ENCODE results near the gene CCDC50. TPM values are rescaled to one million over a fixed set of nuclear protein-coding genes. Genes with fewer than 3 reads are reported as not detected.

Gene CCDC50
- total RNA-seq, 1 donor from 2014 or later: 24.0 TPM

DNA sequence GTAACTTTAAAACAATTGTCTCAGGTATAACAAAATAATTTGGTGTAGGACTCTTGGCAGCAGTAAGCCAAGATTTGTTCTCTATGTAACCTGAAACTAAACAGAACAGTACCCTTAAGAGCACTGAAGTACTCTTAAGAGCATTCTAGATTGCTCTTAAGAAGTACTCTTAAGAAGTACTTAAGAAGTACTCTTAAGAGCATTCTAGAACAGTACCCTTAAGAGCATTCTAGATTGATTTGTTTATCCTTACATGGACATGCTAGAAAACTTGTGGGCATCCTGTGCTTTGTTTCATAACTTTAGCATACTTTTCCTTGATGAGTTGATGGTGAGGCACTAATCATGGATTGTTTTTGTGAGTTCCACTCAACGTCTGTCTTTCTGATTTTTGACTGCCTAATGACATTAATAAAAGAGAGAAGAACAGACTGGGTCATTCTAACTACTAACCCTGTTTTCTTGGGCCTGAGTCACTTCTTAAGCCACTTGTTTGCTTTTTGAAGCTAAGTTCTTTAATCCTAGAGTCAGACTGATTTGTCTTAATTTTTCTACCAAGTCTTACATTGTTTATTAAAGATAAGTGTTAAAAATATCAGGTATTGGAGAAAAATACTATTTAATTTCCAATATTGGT, 58.4 kb downstream of the CCDC50 start:
- H3K4me3 ChIP-seq (ENCODE audit: low read length in 3 of 3): no peak overlapping the region
- no peaks in the 10 kb centered on the region for H3K27me3 ChIP-seq (ENCODE audit: control insufficient read depth in 3 of 3, insufficient read depth in 3 of 3, low read length in 3 of 3)
- H3K9me3 ChIP-seq (ENCODE audit: control insufficient read depth in 3 of 3, low read length in 3 of 3): no peaks in the 10 kb centered on the region
- H3K9ac ChIP-seq (ENCODE audit: low read depth in 1 of 3, low read length in 3 of 3): no peak overlapping the region
- H3K4me1 ChIP-seq (ENCODE audit: control insufficient read depth in 3 of 3, insufficient read depth in 3 of 3, low read length in 3 of 3): no peaks in the 10 kb centered on the region
- no peak overlapping the region for H3K27ac ChIP-seq (ENCODE audit: low read depth, low read length)
- peaks cover 3 to 25% (median 16%) of the 10 kb centered on the region in 3 donors for H3K36me3 ChIP-seq (ENCODE audit: control insufficient read depth in 3 of 3, insufficient read depth in 3 of 3, low read length in 3 of 3)

DNA sequence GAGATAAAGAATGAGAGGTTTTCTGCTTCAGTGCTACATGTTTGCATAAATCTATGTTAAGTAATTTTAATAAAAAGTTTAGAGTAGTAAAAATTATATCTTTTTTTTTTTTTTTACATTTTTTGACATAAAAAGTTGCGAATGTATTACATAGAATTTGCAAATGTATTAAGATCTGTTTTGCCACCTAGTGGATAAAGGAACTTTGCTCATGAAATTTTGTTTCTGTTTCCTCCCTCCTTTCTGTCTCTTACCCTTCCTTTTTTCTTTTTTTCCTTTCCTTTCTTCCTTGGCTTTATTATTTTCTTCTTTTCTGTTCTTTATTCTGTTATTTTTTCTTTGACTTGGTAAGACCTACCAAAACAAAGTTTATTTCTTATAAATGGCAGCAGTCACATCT, 59.6 kb downstream of the CCDC50 start:
- Histone ChIP-seq H3K27me3 (ENCODE audit: control insufficient read depth in 3 of 3, insufficient read depth in 3 of 3, low read length in 3 of 3) (no peaks in the 10 kb centered on the region), H3K9me3 (ENCODE audit: control insufficient read depth in 3 of 3, low read length in 3 of 3) (no peaks in the 10 kb centered on the region), H3K4me3 (ENCODE audit: low read length in 3 of 3) (no peak overlapping the region), H3K4me1 (ENCODE audit: control insufficient read depth in 3 of 3, insufficient read depth in 3 of 3, low read length in 3 of 3) (no peaks in the 10 kb centered on the region), H3K27ac (ENCODE audit: low read depth, low read length) (no peak overlapping the region), H3K9ac (ENCODE audit: low read depth in 1 of 3, low read length in 3 of 3) (no peak overlapping the region), H3K36me3 (ENCODE audit: control insufficient read depth in 3 of 3, insufficient read depth in 3 of 3, low read length in 3 of 3) (peaks cover 0 to 22% (median 10%) of the 10 kb centered on the region in 3 donors)

DNA sequence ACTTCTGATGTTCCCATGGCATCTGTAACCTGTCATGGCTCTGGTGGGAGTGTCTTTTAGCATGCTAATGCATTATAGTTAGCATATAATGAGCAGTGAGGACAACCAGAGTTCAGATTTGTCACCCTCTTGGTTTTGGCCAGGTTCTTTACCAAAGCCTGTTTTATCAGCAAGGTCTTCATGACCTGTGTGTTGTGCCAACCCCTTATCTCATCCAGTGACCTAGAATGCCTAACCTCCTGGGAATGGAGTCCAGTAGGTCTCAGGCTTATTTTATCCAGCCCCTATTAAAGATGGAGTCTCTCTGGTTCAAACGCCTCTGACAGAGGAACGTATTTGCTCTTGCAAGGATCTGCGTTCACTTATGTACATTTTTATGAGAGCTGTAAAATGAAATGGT, 61.4 kb downstream of the CCDC50 start:
- Histone ChIP-seq H3K9me3 (ENCODE audit: control insufficient read depth in 3 of 3, low read length in 3 of 3) (no peaks in the 10 kb centered on the region), H3K9ac (ENCODE audit: low read depth in 1 of 3, low read length in 3 of 3) (no peak overlapping the region), H3K27me3 (ENCODE audit: control insufficient read depth in 3 of 3, insufficient read depth in 3 of 3, low read length in 3 of 3) (no peaks in the 10 kb centered on the region), H3K36me3 (ENCODE audit: control insufficient read depth in 3 of 3, insufficient read depth in 3 of 3, low read length in 3 of 3) (peaks cover 0 to 26% (median 10%) of the 10 kb centered on the region in 3 donors), H3K4me1 (ENCODE audit: control insufficient read depth in 3 of 3, insufficient read depth in 3 of 3, low read length in 3 of 3) (no peaks in the 10 kb centered on the region), H3K4me3 (ENCODE audit: low read length in 3 of 3) (no peak overlapping the region), H3K27ac (ENCODE audit: low read depth, low read length) (no peak overlapping the region)

DNA sequence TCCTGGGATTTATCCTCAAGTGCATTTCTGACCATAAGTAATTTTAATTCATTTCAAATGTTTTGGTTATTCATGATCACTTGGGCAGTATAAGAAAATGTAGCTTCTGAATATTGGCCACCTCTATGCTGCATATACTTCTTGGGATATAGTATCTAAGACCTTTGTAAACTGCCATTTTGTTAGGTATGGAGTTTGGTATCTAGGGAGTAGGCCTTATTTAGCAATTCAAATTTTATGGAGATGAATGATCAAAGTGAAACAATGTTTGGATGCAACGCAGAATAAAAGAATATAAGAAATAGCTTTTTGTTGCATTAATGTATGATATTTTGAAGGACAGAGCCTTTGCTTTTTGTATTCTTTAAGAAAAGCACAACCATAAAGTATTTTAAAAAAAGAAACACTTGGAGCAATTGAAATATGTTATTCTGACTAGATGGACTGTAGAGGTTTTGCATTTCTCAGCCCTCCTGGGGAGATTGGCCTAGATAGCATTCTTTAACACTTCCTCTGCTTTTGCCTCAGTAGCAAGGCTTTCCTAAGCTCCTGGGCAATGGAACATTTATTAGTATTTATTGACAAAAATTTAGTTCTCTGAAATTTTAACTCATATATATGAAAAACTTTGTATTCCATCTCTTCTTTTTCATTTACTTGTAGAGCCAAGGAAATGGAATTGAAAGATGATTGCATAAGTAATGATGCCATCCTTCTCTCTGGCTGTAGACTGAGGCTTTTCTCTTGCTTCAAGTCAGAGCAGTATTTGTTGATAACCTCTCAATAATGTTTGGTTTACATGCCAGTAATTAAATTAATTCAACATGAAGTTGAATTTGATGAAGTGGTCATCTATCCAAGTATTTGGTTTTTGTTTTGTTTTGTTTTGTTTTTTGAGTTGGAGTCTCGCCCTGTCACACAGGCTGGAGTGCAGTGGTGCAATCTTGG, 62.9 kb downstream of the CCDC50 start:
- Histone ChIP-seq H3K27me3 (ENCODE audit: control insufficient read depth in 3 of 3, insufficient read depth in 3 of 3, low read length in 3 of 3) (no peaks in the 10 kb centered on the region), H3K9ac (ENCODE audit: low read depth in 1 of 3, low read length in 3 of 3) (no peak overlapping the region), H3K4me3 (ENCODE audit: low read length in 3 of 3) (no peak overlapping the region), H3K4me1 (ENCODE audit: control insufficient read depth in 3 of 3, insufficient read depth in 3 of 3, low read length in 3 of 3) (no peaks in the 10 kb centered on the region), H3K9me3 (ENCODE audit: control insufficient read depth in 3 of 3, low read length in 3 of 3) (no peaks in the 10 kb centered on the region), H3K36me3 (ENCODE audit: control insufficient read depth in 3 of 3, insufficient read depth in 3 of 3, low read length in 3 of 3) (peaks cover 0 to 34% (median 15%) of the 10 kb centered on the region in 3 donors), H3K27ac (ENCODE audit: low read depth, low read length) (no peak overlapping the region)

GRCh38 chr3:191393146-191393545, 64.0 kb downstream of the CCDC50 start:
- no peak overlapping the region for H3K27ac ChIP-seq (ENCODE audit: low read depth, low read length)
- no peaks in the 10 kb centered on the region for H3K27me3 ChIP-seq (ENCODE audit: control insufficient read depth in 3 of 3, insufficient read depth in 3 of 3, low read length in 3 of 3)
- no peak overlapping the region for H3K4me3 ChIP-seq (ENCODE audit: low read length in 3 of 3)
- no peak overlapping the region for H3K9ac ChIP-seq (ENCODE audit: low read depth in 1 of 3, low read length in 3 of 3)
- H3K36me3 ChIP-seq (ENCODE audit: control insufficient read depth in 3 of 3, insufficient read depth in 3 of 3, low read length in 3 of 3): peaks cover 0 to 33% (median 15%) of the 10 kb centered on the region in 3 donors
- H3K4me1 ChIP-seq (ENCODE audit: control insufficient read depth in 3 of 3, insufficient read depth in 3 of 3, low read length in 3 of 3): no peaks in the 10 kb centered on the region
- no peaks in the 10 kb centered on the region for H3K9me3 ChIP-seq (ENCODE audit: control insufficient read depth in 3 of 3, low read length in 3 of 3)

- Histone ChIP-seq H3K4me1 (ENCODE audit: control insufficient read depth in 3 of 3, insufficient read depth in 3 of 3, low read length in 3 of 3) (no peaks in the 10 kb centered on the region), H3K27me3 (ENCODE audit: control insufficient read depth in 3 of 3, insufficient read depth in 3 of 3, low read length in 3 of 3) (no peaks in the 10 kb centered on the region), H3K9ac (ENCODE audit: low read depth in 1 of 3, low read length in 3 of 3) (peak overlapping the region in 1 of 3 donors; percentile 12), H3K4me3 (ENCODE audit: low read length in 3 of 3) (no peak overlapping the region), H3K9me3 (ENCODE audit: control insufficient read depth in 3 of 3, low read length in 3 of 3) (no peaks in the 10 kb centered on the region), H3K27ac (ENCODE audit: low read depth, low read length) (no peak overlapping the region), H3K36me3 (ENCODE audit: control insufficient read depth in 3 of 3, insufficient read depth in 3 of 3, low read length in 3 of 3) (peaks cover 0 to 12% (median 5%) of the 10 kb centered on the region in 3 donors)
Observed at GRCh38 chr3:191397771-191398170, 68.6 kb downstream of the CCDC50 start.

DNA sequence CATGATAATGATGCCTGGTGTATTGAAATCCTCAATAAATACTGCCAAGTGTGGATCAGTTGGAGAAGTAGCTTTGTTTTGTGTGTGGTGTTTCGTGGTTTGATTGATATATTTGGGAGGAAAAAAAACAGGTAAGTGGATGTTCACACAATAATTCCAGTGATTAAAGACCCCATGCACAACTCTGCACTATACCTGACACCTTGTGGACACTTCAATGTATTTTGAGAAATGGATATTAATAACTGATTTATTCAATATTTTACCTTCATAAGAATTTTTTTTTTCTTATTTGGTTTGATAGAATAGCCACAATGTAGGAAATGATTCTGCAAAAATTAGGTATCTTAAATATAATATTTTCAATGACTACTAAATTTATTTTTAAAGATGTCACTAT, 69.4 kb downstream of the CCDC50 start:
- Histone ChIP-seq H3K27me3 (ENCODE audit: control insufficient read depth in 3 of 3, insufficient read depth in 3 of 3, low read length in 3 of 3) (no peaks in the 10 kb centered on the region), H3K9me3 (ENCODE audit: control insufficient read depth in 3 of 3, low read length in 3 of 3) (no peaks in the 10 kb centered on the region), H3K36me3 (ENCODE audit: control insufficient read depth in 3 of 3, insufficient read depth in 3 of 3, low read length in 3 of 3) (peaks cover 0 to 12% (median 5%) of the 10 kb centered on the region in 3 donors), H3K4me1 (ENCODE audit: control insufficient read depth in 3 of 3, insufficient read depth in 3 of 3, low read length in 3 of 3) (no peaks in the 10 kb centered on the region), H3K4me3 (ENCODE audit: low read length in 3 of 3) (no peak overlapping the region), H3K9ac (ENCODE audit: low read depth in 1 of 3, low read length in 3 of 3) (no peak overlapping the region), H3K27ac (ENCODE audit: low read depth, low read length) (no peak overlapping the region)

GRCh38 chr3:191399918-191400317, 70.7 kb downstream of the CCDC50 start:
- Histone ChIP-seq H3K4me1 (ENCODE audit: control insufficient read depth in 3 of 3, insufficient read depth in 3 of 3, low read length in 3 of 3) (no peaks in the 10 kb centered on the region), H3K27ac (ENCODE audit: low read depth, low read length) (no peak overlapping the region), H3K4me3 (ENCODE audit: low read length in 3 of 3) (no peak overlapping the region), H3K9me3 (ENCODE audit: control insufficient read depth in 3 of 3, low read length in 3 of 3) (no peaks in the 10 kb centered on the region), H3K36me3 (ENCODE audit: control insufficient read depth in 3 of 3, insufficient read depth in 3 of 3, low read length in 3 of 3) (peaks cover 0 to 8% (median 5%) of the 10 kb centered on the region in 3 donors), H3K27me3 (ENCODE audit: control insufficient read depth in 3 of 3, insufficient read depth in 3 of 3, low read length in 3 of 3) (no peaks in the 10 kb centered on the region), H3K9ac (ENCODE audit: low read depth in 1 of 3, low read length in 3 of 3) (no peak overlapping the region)

DNA sequence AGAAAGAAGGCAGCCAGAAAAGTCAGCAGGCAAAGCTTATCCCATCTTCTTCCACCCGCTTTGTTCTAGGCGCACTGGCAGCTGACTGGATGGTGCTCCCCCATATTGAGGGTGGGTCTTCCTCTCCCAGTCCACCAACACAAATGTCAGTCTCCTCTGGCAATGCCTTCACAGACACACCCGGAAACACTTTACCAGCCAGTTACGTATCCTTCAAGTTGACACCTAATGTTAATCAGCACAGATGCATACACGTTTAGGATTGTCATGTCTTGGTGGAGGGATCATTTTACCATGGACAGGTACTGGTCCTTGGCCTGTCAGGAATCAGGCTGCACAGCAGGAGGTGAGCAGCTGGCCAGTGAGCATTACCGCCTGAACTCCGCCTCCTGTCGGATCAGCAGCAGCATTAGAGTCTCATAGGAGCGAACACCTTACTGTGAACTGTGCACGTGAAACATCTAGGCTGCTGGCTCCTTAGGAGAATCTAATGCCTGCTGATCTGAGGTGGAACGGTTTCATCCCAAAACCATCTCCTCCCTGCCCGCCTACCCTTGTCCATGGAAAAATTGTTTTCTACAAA, 72.7 kb downstream of the CCDC50 start:
- H3K9ac ChIP-seq (ENCODE audit: low read depth in 1 of 3, low read length in 3 of 3): no peak overlapping the region
- H3K27ac ChIP-seq (ENCODE audit: low read depth, low read length): no peak overlapping the region
- no peaks in the 10 kb centered on the region for H3K9me3 ChIP-seq (ENCODE audit: control insufficient read depth in 3 of 3, low read length in 3 of 3)
- no peaks in the 10 kb centered on the region for H3K36me3 ChIP-seq (ENCODE audit: control insufficient read depth in 3 of 3, insufficient read depth in 3 of 3, low read length in 3 of 3)
- no peaks in the 10 kb centered on the region for H3K4me1 ChIP-seq (ENCODE audit: control insufficient read depth in 3 of 3, insufficient read depth in 3 of 3, low read length in 3 of 3)
- H3K27me3 ChIP-seq (ENCODE audit: control insufficient read depth in 3 of 3, insufficient read depth in 3 of 3, low read length in 3 of 3): no peaks in the 10 kb centered on the region
- no peak overlapping the region for H3K4me3 ChIP-seq (ENCODE audit: low read length in 3 of 3)

All from skeletal muscle tissue (tissue), 4 donors.